ENCODE results near the gene CNTNAP2. TPM values are rescaled to one million over a fixed set of nuclear protein-coding genes. Genes with fewer than 3 reads are reported as not detected.

Gene CNTNAP2
- total RNA-seq, 2 donors from 2014 or later: 171 to 228 TPM

GRCh38 chr7:146414373-146414772, 297.8 kb downstream of the CNTNAP2 start:
- Mint-ChIP-seq H3K36me3 (ENCODE audit: low read depth) (no peaks in the 10 kb centered on the region), H3K4me1 (peaks cover 7% of the 10 kb centered on the region), H3K9me3 (no peaks in the 10 kb centered on the region), H3K27ac (peak overlapping the region; percentile 77), H3K4me3 (no peak overlapping the region), H3K27me3 (ENCODE audit: insufficient read depth) (no peaks in the 10 kb centered on the region)
- no peaks in the 10 kb centered on the region for H3K27me3 ChIP-seq (ENCODE audit: control insufficient read depth, insufficient read depth, low read length, poor library complexity, severe bottlenecking)
- H3K9me3 ChIP-seq (ENCODE audit: control insufficient read depth, low read length): no peaks in the 10 kb centered on the region
- WGBS, 2 experiments (ENCODE audit: insufficient coverage in 1 of 2, insufficient read length in 1 of 2): 48 to 63% methylated on average over 1 to 2 of the region's 2 CpGs
- no peak overlapping the region for H3K4me3 ChIP-seq (ENCODE audit: low read length)
- DNase-seq: peak; percentile 65
- H3K9ac ChIP-seq (ENCODE audit: extremely low read depth, low read length, poor library complexity, severe bottlenecking): no peak overlapping the region
- H3K36me3 ChIP-seq (ENCODE audit: control insufficient read depth, insufficient read depth, low read length): no peaks in the 10 kb centered on the region
- no peak overlapping the region for H3K27ac ChIP-seq (ENCODE audit: low read depth, low read length)
- no peak for TF ChIP-seq CTCF (conservative IDR thresholded peaks at IDR 0.05)
- no peaks in the 10 kb centered on the region for H3K4me1 ChIP-seq (ENCODE audit: control insufficient read depth, insufficient read depth, low read length)

GRCh38 chr7:146414937-146415336, 298.3 kb downstream of the CNTNAP2 start:
- no peak for TF ChIP-seq CTCF (conservative IDR thresholded peaks at IDR 0.05)
- 68 to 80% methylated on average over 2 of the region's 2 CpGs for WGBS, 2 experiments (ENCODE audit: insufficient coverage in 1 of 2, insufficient read length in 1 of 2)
- Histone ChIP-seq H3K4me1 (ENCODE audit: control insufficient read depth, insufficient read depth, low read length) (no peaks in the 10 kb centered on the region), H3K9me3 (ENCODE audit: control insufficient read depth, low read length) (no peaks in the 10 kb centered on the region), H3K4me3 (ENCODE audit: low read length) (no peak overlapping the region), H3K27ac (ENCODE audit: low read depth, low read length) (no peak overlapping the region), H3K36me3 (ENCODE audit: control insufficient read depth, insufficient read depth, low read length) (no peaks in the 10 kb centered on the region), H3K9ac (ENCODE audit: extremely low read depth, low read length, poor library complexity, severe bottlenecking) (no peak overlapping the region), H3K27me3 (ENCODE audit: control insufficient read depth, insufficient read depth, low read length, poor library complexity, severe bottlenecking) (no peaks in the 10 kb centered on the region)
- Mint-ChIP-seq H3K27ac (no peak overlapping the region), H3K36me3 (ENCODE audit: low read depth) (no peaks in the 10 kb centered on the region), H3K9me3 (no peaks in the 10 kb centered on the region), H3K27me3 (ENCODE audit: insufficient read depth) (no peaks in the 10 kb centered on the region), H3K4me1 (peaks cover 7% of the 10 kb centered on the region), H3K4me3 (no peak overlapping the region)
- no peak for DNase-seq

GRCh38 chr7:146417176-146417575, 300.6 kb downstream of the CNTNAP2 start:
- Histone ChIP-seq H3K27ac (ENCODE audit: low read depth, low read length) (no peak overlapping the region), H3K27me3 (ENCODE audit: control insufficient read depth, insufficient read depth, low read length, poor library complexity, severe bottlenecking) (no peaks in the 10 kb centered on the region), H3K4me3 (ENCODE audit: low read length) (no peak overlapping the region), H3K9me3 (ENCODE audit: control insufficient read depth, low read length) (no peaks in the 10 kb centered on the region), H3K4me1 (ENCODE audit: control insufficient read depth, insufficient read depth, low read length) (no peaks in the 10 kb centered on the region), H3K36me3 (ENCODE audit: control insufficient read depth, insufficient read depth, low read length) (no peaks in the 10 kb centered on the region), H3K9ac (ENCODE audit: extremely low read depth, low read length, poor library complexity, severe bottlenecking) (no peak overlapping the region)
- peaks cover 7% of the 10 kb centered on the region for H3K4me1 Mint-ChIP-seq
- no peaks in the 10 kb centered on the region for H3K9me3 Mint-ChIP-seq
- H3K36me3 Mint-ChIP-seq (ENCODE audit: low read depth): no peaks in the 10 kb centered on the region
- H3K4me3 Mint-ChIP-seq: no peak overlapping the region
- H3K27me3 Mint-ChIP-seq (ENCODE audit: insufficient read depth): no peaks in the 10 kb centered on the region
- H3K27ac Mint-ChIP-seq: no peak overlapping the region
- no peak for DNase-seq
- TF ChIP-seq CTCF (conservative IDR thresholded peaks at IDR 0.05): no peak
